Activated CD4-positive, alpha-beta T cell treated with anti-CD3 and anti-CD28 coated beads for 4 hours (primary cell): ENCODE data around the gene SLC6A1.

Experiments used
- DNase-seq, 2 donors: peaks; one replicate each; pipeline ENCODE4 v3.0.0-alpha.2; 2020

Gene SLC6A1

DNA sequence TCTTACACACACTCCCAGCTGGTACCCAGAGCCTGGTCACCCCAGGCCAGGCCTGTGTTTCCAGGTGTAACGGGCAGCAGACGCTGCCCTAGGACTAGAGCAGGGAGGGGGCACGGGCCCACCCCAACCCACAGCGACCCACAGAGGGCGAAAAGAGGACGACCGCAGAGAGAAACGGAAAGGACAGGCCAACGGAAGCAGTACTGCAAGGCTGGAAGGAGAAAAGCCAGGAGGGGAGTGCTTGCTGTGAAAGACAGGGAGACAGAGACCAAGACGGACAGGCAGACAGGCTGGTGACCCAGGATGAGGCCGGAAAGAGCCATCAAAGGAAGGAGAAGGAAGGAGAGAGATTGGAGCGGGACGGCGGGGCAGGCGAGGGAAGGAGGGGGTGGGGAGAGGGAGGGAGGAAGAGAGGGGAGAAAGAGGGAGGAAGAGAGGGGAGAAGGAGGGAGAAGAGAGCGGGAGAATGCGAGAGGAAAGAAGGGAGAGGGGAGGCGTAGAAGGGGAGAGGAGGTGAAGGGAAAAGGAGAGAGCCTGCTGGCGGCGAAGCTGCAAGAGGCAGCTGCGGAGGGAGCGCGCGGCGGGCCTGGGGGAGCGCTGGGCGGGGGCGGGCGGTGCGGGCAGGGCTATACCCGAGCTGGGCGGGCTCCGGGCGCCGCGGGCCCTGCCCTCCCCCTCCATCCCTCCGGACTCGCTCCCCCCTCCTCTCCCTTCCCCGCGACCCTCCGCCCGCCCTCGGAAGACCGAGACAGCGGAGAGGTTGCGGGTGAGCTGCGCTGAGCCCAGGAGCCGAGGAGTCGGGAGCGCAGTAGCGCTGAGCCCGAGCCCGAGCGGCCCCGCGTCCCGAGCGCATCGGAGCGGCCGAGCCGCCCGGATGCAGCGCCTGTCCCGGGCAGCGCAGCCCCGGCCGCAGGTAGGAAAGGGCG, at the start of gene SLC6A1:
TSS of gene SLC6A1 (plus strand) at position 732 of the 926 bp plus-strand sequence. CDS start 24,464 bp downstream, outside the sequence.
- no peak for DNase-seq

DNA sequence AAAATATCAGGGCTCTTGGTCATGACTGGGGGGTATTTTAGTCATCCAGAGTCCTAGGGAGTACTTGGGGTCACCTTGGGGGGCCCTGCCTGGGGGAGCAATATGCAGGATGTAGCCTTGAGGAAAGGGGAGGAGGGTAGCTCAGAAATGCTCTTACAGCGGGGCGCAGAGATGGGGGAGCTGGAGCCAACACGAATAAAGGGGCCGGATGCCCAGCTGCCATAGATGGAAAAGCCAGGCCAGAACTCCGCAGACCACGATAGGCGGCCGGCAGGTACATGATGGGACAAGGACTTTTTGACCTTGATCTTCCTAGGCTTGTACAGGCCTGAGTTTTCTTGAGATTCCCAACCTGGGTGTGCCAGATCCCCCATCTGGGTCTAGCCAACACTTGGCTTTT, 47.7 kb upstream of the SLC6A1 start:
- no peak for DNase-seq

DNA sequence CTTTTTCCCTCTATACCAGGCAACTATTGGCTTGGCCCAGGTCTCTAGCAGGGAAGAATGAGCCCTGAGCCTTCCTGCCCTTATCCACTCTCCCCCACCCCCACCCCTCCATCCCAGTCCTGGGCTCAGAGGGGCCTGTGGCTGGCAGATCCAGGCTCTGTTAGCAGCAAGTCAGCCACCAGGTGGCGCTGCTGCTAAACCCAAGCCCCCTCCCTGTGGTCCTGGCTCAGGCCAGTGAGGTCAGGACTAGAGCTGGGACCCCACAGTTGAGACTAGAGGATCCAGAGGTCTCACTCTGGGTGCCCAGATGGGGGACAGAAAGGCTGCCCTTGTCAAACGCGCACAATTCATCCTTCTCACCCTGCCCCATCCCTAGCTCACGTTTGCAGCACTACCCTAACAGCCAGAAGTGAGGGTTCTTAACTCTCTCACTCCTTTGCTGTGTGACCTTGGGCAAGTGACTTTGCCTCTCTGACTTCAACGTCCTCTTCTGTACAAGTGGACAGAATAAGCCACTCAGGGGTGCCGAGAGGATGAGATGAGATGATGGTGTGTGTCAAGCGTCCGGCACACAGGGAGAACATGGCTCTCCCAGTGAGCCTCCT, 46.8 kb upstream of the SLC6A1 start:
- peak; percentile 13 to 30 for DNase-seq

DNA sequence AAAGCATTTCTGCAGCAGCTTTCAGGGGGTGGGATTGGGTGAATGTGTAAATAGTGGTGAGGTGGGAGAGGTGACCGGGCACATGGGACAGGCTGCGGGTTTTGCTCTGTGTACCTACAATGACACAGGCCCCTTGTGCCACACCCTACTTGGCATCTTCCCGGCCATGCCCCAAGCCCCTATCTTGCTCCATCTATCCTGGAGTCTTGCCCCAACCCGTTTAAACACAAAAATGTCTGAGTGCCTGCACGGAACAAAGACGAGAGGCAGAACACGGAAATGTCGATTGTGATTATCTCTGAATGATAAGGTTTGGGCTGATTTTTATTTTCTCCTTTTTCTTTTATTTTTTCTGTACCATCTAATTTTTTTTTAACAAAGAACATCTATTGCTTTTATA, 46.0 kb upstream of the SLC6A1 start:
- DNase-seq: no peak

DNA sequence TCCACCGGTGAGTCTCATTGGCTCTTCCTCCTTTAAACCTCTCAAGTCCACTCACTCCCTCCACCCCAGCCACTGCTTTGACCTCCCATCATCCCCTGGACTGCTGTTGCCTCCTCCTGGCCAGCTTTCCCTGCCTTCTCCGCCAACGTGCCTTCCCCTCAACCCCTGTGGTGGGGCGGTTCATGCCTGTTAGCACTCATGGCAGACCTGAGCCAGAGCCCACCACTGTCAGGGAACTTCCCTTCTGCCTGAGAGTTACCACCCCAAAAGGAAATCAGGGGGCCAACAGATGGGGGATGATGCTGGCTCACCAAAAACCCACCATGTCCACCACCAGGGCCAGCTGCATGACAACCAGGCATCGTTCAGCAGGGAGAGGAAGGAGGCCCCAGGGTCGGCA, 44.2 kb upstream of the SLC6A1 start:
- DNase-seq: no peak

DNA sequence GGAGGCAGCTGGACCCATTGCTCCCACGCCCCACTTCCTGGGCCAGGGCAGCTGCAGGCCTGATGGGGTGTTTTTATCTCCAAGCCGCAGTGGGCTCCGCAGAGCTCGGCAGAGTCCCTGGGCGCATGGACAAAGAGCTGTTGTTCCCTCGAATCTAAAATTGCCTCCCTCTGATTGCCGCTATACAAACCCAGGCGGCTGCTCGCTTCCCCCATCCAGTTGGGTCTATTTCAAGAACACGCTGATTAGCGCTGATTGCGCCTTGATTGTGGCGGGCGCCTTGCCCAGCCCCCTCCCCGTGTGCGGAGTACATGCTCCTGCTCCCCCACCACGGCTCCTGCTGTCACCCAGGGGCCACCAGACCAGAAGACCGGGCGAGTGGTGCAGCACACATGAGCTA, 43.4 kb upstream of the SLC6A1 start:
- no peak for DNase-seq

DNA sequence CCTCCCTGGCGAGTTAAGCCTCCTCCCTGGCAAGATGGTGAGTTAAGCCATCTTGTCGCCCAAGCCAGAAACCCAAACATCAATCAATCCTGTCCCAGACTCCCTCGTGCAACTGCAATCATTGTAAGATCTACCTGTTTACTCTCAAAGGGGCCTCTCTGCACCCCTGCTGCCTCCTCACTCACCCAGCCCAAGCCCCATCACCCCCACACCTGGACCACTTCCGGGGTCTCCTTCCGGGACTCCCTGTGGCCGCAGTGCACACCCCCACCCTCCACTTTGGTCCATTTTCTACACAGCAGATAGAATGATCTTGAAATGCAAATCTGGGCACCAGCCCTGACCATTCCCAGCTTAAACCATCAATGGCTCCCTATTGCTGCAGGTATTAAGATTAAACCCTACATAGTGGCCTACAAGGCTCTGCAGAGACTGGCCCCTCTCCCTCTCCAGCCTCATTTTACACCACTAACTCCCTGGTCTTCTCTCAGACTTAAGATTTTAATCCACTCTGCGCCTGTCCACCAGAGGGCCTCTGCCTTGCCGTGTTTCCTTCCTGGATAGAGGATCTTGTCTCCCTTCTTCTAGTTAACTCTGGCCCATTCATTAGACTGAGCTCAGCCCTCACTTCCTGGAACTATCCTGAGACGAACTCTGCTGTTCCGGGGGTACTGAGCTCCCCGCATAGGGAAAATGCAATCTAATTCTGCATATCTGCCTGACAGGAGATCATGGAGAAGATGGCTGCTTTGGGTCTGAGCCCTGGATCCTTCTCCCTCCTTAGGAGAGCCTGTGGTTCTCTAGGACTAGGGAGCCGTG, 41.9 kb upstream of the SLC6A1 start:
- no peak for DNase-seq

DNA sequence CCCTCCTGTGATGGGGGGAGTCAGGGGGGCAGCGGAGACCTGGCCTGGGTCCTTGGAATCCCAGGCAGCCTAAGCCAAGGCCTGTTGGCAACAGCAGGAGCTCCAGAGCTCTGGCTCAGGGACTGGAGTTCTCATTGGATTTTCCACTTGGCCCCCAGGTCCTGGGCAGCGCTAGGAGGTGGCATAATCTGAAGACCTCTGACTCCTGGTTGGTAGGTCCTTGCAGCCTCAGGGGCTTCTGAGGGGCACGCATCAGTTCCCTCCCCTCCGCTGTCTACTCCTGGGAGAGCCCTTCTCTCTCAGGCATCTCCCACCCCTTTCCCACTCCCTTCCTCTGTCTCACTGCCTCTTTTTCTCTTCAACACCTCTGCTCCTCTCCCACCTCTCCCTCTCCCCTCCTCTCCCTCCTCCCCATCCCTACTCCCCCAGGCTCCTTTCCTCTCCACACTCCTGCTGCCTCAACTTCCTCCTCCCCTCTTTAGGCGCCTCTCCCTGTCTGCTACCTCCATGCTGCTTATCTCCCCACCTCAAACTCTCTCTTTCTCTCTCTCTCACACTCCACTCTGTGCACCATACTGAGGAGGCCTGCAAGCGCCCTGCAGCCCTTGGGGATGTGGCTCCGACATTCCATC, 41.1 kb upstream of the SLC6A1 start:
- DNase-seq: no peak

DNA sequence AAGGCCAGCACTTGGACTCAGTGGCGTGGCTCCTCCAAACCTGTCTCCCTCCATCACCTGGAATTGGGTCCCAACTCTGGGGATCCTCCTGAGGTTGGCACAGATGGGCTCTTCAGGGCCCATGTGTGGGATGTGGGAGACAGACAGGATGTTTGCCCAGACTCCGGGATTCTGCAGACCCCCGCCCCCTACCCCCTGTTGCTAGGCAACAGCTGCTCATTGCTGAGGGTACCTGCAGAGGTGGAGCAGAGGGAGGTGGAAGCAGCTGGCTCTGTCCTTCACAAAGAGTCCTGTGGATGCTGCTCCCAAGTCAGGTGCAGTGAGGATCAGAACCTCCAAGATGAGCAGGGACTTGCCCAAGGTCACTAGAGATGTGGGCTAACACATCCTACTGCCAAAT, 40.0 kb upstream of the SLC6A1 start:
- no peak for DNase-seq

DNA sequence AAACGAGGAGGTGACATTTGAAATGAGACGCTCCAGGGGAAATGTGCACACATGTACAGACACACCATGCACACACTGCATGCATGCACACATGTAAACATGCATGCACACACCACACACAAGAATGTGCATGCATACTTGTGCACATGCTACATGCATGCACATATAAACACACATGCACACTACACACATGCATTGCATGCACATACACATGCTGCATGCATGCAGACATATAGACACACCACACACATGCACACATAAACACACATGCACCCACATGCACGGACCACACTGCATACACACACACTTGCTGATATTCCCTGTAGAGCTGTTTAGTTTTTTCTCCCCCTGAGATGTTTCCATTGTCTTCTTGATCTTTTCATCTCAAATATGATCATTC, 37.8 kb upstream of the SLC6A1 start:
- DNase-seq: no peak

DNA sequence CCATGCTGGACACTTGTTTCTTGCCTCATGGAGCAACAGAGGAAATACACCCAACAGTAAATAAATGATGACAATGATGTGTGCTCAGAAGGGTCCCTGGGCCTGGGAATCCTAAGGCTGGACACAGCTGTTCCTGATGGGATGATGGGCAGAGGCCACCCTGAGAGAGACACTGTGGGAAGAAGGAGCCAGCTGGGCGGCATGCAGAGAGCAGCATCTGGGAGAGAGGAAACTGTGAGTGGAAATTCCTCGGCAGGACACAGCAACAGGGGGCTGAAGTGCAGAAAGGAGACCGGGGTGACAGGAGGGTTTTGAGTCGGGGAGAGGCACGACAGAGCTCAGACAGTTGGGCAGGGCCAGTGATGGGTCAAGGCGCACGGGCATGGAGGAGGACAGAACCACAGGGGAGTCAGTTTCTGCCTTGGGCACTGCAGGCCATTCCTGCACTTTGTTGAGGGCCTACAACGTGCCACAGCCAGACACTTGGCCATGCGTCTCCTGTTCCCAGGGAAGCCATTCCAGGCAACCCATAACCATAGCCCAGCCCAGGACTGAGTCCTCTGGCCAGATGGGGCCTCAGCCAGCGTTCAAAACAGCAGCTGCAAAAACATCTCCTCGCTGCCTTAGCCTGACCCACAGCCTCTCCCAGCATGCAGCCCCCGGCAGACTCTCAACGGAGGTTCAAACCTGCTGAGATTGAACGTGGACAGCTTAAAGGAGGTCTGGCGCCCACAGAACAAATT, 36.7 kb upstream of the SLC6A1 start:
- DNase-seq: no peak

DNA sequence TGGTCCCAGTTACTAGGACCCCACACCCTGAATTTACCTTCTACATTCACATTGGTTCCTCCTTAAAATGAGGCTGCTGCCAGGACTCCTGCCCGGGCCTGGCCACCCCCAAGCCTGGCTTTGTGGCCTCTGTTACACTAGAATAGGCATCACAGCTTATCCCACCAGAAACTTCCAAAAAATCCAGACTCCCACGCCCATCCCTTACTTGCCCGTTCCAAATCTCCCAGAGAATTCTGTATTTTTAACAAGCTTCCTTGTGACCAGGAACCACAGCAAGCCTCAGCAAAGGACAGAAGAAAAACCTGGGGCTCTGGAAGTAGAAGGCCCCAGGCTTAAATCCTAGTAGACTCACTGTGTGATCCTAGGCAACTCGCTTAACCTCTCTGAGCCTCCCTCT, 36.0 kb upstream of the SLC6A1 start:
- no peak for DNase-seq

DNA sequence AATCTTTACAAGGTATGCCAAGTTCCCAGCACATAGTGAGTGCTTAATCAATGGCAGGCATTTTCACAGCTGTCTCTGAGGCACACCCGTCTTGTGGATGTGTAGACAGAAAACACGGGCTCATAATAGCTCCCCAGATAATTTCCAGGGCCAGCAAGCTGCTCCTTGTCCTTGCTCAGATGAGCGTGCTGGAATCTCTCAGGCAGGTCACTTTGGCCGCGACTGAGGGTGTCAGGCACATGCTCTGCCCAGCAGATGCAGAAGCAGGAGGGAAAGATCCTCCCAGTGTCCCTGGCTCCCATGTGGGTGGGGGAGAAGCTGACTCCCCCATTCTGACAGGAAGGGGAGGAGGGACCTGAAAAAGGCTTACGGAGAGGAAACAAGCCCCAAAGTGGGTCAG, 35.6 kb upstream of the SLC6A1 start:
- DNase-seq: no peak

DNA sequence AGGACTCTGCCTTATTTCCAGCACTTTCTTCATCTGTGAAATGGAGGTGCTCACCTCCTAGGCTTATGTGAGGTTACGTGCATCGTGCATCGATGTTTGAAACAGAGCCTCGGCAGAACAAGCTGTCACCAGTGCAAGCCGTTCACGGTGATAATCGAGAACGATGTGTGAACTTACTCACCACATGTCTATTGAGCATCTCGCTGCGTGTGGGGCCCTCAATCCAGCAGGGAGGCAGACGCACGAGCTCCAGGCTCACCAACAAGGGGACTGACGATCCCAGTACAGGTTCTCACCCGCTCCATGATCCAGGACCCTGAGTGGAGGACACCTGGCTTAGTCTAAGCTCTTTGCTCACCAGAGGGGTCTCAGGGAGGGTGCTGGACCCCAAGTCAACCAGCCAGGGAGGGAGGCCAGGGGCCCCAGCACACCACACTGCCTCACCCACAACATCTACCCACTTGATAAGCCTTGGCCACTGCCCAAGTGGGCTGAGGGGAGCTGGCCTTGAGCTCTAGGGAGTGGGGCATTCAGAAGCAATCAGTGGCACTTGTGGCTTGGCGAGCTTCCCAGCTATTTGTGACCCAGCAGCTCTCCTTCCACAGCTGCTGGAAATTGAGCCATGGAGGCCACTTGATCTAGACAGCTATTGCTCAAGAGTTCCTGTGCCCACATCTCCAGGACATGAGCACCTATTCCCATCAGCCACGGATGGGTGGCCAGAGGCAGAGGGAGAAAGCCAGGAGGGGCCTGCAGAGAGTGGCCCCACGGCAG, 34.4 kb upstream of the SLC6A1 start:
- no peak for DNase-seq

DNA sequence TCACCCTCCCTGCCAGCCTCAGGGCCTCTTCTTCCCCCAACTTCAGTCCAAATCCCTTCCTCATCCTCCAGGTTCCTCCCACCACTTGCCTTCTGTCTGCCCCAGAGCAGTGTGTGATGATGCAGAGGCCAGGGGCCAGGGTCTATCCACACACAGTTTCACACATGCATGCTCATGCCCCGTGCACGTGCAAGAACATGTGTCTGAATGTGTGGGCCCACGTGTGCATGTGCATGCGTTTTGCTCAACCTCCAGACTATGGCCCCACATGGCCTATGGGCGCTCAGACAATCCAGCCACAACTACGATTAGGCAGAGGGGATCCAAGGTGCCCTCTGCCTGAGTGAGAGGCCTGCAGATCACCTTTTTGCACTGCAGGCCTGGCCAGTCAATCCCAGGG, 32.3 kb upstream of the SLC6A1 start:
- no peak for DNase-seq

DNA sequence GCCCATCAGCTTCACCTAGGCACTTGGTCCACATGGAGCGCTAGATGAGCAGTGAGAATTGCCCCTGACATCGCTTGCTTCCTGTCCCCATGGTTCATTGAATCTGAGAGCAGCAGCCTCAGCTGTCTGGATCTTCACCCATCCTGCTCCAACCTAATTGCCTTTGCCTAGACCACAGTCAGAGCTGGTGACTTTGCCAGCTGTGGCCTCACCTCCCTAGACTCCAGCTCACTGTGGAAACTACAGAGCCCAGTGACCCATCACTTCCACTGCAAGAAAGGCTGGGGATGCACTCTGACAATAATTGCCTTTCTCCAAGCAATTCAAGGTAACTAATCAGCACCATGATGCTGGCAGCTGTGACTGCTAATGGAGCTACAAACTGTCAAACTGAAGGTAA, 30.6 kb upstream of the SLC6A1 start:
- DNase-seq: no peak

DNA sequence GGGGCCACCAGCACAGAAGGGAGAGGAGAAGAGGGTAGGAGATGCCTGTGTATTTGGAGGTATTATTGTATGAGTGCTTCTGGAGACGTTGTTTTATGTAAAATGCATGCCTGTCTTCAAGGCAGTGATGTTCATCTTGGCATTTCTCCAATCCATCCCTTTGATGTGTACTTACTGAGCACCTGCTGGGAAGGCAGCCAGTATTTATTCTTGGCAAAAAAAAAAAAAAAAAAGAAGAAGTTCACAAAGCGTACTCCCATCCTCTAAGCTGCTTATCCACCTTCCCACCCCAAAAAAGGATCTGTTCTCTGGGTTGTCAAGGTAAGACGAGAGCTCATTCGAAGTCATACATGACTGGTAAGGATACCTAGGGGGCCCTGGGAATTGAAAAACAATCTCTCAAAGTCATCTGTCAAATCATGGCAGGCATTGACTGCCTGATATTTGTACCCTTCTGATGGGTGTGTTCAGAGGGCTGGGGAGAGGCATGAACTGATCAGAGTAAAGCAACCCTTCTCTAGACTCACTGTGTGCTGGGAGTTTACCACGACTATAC, 30.0 kb upstream of the SLC6A1 start:
- DNase-seq: no peak

DNA sequence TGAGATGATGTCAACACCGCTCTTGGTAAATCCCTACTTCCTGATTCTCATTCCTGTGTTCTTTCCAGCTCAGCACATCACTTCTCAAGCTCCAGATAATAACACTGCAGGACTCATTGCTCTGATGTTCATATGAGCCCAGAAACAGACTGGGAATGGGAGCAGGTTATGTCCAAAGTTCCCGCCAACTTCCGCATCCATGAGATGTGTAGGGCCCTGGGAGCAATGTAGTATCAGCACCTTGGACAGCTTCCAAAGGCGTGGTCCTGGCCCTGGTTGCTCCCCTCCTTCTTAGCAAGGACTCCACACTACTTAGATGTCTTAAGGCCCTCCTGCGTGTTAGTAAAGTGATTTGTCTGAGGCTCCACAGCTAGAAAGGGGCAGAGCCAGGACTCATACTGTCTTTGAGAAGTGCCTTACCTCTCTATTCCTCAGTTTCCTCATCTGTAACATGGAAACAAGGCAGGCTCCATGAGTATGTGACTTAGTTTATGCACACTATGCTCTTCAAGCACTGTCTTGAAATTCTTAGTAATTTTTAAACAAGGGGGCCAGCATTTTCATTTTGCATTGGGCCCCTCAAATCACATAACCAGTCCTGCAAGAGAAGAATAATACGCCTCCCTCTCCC, 27.9 kb upstream of the SLC6A1 start:
- no peak for DNase-seq

DNA sequence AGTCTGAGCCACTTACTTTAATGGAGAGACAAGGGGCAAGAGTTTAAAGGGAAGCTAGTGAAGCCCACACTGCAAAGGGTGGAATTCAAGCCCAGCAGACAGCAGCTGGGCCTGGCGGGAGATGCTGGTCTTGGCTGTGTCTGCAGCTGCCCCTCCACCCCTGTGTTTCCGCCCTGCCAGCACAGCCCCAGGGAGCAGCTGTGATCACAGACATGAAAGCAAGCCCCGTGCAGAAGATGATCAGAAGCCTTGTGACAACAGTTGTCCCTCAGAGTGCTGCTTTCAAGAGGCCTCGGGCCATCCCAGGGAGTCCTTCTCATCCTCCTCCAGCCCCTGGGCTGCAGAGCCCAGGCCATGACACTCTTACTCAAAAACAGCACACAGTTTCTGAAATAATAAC, 24.1 kb upstream of the SLC6A1 start:
- no peak for DNase-seq

DNA sequence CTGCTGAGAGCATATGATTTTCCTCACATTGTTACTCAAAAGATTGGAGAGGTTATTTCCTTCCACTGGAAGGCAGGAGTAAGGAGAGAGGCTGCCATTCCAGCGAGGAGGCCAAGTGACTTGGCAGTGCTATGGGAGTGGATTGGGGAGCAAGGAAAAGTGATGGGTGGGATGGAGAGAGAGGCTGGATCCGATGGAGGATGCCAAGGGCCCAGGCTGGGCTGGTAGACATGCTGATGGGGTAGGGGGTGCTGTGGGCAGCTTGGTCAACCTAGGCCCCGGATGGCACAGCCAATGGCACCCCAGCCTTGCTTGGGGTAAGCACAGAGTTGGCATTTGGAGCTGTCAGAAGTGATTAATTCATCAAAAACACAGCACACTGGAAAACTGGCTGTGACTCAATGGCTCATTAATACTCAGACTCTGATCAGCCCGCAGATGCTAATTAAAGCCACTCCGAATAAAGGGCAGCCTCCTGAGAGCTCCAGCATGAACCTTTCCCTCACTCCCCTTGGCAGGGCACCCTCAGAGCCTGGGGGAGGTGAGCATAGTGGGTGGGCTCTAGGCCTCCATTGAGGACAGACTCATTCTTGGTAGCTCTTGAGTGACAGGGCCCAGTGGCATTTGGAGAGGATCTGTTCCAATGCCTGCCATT, 22.1 kb upstream of the SLC6A1 start:
- no peak for DNase-seq
